DMS114 treated with DMSO at 0.1 percent for 48 hours (cell line): ENCODE measurements around the gene PDZD7.

Source experiments
- DNase-seq: peaks from one replicate; lab custom pipeline; 2025; ENCODE audit not compliant: unreplicated experiment; lab: John Stamatoyannopoulos, UW

PDZD7 gene

GRCh38 chr10:101061624-101062231 lies 30.8 kb upstream of the PDZD7 start, which contains the start of gene KAZALD1:
Gene KAZALD1 (plus strand): TSS chr10:101061989. CDS start chr10:101062593, 604 bp downstream.
- peak; percentile 41 for DNase-seq

GRCh38 chr10:101060951-101061623 lies 30.2 kb upstream of the PDZD7 start:
- peak; percentile 89 for DNase-seq

- peak; percentile 96 for DNase-seq
Measured at GRCh38 chr10:101060036-101060950, 29.4 kb upstream of the PDZD7 start.

- DNase-seq, result no peak
Measured at GRCh38 chr10:101056365-101057151, 25.6 kb upstream of the PDZD7 start.

- no peak for DNase-seq
Measured at GRCh38 chr10:101055411-101055810, 24.5 kb upstream of the PDZD7 start.

GRCh38 chr10:101054876-101055275 lies 23.9 kb upstream of the PDZD7 start:
- no peak for DNase-seq

- DNase-seq, result no peak
Measured at GRCh38 chr10:101054351-101054750, 23.4 kb upstream of the PDZD7 start.

- no peak for DNase-seq
Measured at GRCh38 chr10:101053516-101053915, 22.6 kb upstream of the PDZD7 start.

- no peak for DNase-seq
Measured at GRCh38 chr10:101052285-101052684, 21.4 kb upstream of the PDZD7 start.

GRCh38 chr10:101050208-101051069 lies 19.5 kb upstream of the PDZD7 start:
- no peak for DNase-seq

- DNase-seq, result no peak
Measured at GRCh38 chr10:101047961-101048892, 17.3 kb upstream of the PDZD7 start.

GRCh38 chr10:101047268-101047667 lies 16.3 kb upstream of the PDZD7 start:
- no peak for DNase-seq

- no peak for DNase-seq
Measured at GRCh38 chr10:101046332-101047238, 15.7 kb upstream of the PDZD7 start.

- DNase-seq, result no peak
Measured at GRCh38 chr10:101044117-101044516, 13.2 kb upstream of the PDZD7 start.

GRCh38 chr10:101043363-101043707 lies 12.4 kb upstream of the PDZD7 start:
- DNase-seq, result peak; percentile 40

- peak; percentile 97 for DNase-seq
Measured at GRCh38 chr10:101042667-101043362, 11.9 kb upstream of the PDZD7 start.

GRCh38 chr10:101042118-101042517 lies 11.2 kb upstream of the PDZD7 start:
- DNase-seq, result no peak
